Fibroblast of peridontal ligament (primary cell): Measurements from ENCODE around the gene TAS1R2.
A peak's percentile ranks its signal among the peaks of the same experiment; 100 is the strongest.

Experiments used
- DNase-seq: peaks from one replicate; pipeline ENCODE4 v3.0.0-alpha.2; 2010; ENCODE audit errors: extremely low read depth

TAS1R2 gene

DNA sequence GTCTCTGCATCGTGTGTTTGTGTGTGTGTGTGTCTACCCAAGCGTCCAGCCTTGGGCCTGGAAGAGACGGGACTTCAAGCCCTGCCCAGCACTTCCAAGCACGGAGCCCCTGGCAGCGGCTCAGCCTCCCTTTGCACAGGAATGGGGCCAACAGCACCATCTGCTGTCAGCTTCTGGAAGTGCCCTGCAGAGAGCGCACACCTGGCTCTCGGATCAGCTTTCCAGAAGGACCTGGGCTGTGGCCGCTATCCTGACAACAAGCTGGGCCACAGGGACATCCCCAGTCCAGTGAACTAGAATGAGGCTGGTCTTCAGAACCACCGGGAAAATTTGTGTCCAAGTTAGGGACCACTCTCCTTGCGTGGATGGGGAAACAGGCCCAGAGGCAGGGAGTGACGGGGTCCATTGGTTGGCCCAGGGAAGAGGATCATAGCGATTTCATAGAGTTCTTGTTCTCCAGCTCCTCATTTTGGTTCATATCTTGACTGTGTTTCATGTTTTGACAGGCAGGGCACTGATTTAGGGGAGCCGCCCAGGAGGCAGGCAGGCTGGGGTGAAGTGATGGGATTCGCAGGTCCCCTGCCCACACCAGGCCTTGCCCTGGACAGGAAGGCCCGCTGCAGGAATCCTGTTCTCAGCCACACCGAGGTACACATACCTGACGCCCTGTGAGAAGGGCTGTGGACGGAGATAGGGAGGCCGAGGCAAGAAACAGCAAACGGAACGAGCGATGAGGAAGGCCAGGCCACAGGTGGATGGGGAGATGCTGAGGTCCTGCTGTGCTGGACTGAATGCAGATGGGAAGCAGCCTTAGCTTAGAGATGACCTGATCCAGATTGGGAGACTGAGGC, 38.4 kb downstream of the TAS1R2 start:
- DNase-seq: peak; percentile 56

DNA sequence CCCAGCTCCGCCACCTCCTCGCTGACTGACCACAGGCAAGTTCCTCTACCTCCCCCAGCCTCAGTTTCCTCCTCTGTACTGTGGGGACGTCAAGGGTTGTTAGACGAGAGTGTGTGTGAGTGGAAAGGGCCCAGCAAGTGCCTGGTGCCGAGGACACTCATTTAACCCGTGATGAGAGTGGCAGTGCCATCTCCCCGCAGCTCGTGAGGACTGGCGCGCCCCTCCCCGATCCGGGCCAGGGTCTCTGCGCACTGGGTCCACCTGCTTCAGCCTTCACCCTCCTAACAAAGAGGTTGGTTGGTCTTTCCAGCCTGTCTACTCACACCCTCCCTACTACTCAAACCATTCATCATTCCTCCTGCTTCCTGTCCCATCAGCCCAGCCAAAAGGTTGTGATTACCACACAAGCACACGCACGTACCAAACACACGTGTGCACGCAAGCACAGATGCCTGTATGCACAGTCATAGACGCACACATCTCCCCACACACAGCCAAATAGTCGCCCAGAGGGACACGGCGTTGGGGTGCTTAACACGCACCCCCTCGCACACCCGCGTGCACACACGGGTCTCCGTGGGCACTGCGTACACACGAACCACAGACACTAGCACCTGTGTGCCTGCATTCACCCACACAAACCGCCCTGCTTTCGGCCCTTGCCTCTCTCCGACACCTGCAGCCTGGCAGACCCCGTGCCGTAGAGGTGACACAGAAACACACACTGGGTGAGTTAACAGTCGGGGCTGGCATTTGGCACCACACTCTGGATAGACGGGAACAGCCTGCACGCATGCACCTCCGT, 39.3 kb downstream of the TAS1R2 start:
- no peak for DNase-seq

DNA sequence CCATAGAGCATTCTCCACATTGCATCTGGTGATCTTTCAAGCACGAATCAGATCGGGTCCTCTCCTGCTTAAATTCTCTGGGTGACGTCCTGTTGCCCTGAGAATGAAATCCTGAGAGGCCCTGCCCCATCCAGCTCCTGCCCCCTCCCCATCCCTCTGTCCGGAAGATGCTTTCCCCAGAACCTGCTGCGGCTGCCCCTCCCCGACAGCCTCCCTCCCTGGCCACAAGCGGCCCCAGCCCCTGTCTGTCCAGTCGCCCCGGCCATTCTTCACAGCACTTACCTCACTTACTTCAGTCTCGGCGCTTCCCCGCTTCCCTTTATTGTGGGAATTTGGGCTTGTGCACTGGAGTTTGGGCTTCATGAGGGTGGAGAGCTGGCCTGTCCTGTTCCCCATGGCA, 40.3 kb downstream of the TAS1R2 start:
- DNase-seq: no peak

DNA sequence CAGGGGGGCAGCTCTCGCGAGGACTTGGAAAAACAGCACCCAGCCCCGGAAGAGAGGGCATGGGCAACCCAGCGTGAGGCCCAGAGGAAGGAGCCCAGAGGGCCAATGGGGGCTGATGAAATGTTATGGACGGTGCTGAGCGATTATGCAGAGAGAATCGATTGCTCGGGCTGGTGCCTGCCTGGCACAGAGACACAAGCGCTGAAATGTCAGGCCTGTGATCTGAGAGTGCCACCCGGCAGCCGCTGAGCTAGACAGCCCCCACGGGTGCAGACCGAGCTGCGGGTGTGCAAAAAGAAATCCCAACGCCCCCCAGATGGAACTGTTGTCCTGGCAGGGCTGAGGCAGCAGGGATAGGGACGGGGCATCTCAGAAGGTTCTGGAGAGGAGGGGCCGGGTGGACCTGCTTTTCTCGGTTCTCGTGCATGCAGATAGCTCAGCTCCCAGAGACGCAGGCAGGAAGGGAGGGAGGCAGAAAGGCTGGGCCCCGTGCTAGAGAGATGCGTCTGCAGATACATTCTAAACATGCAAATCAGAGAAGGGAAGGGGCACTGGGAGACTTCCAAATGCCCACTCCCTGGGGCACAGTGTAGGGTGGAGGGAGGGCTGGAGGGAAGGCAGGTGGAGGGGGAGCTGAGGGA, 41.5 kb downstream of the TAS1R2 start:
- no peak for DNase-seq

DNA sequence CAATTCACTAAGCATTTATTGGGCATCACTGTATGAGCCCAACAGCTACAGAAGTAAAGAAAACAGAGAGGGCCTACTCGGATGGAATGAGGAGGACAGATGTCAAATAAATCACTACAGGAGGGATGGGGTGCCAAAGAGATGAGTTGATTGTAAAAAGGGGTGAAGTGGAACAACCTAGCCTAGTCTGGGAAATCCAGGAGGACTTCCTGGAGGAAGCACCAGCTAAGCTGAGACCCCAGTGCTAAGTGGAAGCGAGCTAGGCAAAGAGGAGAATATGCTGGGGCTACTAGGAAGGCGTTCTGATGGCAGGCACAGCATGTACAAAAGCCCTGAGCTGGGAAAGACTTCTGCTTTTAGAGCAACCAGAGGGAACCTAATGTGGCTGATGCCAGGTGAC, 42.1 kb downstream of the TAS1R2 start:
- no peak for DNase-seq

DNA sequence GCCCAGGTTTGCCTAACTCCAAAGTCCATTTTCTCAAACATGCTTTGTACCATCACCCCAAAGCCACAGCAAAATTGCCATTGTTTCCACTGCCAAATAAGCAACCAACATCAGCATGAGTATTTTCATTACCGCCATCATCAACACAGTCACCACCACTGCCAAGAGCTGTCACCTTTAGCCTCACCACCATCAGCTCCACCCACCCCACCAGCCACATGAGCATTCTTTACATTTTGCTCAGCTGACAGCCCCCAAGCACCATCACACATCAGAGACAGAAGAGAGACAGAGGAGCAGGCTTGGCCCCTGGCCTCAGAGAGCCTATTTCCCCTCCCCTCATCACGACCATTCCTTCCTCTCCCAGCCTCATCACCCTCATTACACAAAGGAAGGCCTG, 42.7 kb downstream of the TAS1R2 start:
- no peak for DNase-seq

DNA sequence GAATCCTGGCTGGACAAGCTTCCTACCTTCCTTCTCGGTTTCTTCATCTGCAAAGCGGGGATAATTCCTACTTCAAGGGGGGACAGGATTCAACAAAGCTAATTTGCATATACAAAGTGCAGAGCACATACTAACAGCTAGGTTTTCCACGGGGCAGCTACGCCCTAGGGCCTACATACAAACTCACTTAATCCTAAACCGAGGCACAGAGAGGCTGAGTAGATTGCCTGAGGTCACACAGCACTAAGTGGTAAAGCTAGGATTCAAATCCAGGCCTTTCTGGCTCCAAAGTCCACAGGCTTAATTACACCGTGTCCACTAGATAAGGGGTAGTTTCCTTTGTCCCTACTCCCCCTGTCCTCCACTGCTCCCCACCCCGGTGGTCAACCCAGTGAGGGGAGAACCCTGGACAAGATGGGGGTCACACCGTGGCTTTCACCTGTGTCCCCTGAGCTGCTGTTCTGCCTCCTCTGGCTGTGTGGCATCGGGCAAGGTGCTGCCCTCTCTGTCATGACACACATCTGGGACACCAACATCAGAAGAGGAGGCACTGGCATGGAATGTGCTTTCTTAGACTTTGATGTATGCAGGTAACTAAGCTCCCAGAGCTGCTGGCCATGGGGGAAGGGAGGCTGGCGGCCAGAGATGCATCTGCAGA, 44.5 kb downstream of the TAS1R2 start:
- no peak for DNase-seq

DNA sequence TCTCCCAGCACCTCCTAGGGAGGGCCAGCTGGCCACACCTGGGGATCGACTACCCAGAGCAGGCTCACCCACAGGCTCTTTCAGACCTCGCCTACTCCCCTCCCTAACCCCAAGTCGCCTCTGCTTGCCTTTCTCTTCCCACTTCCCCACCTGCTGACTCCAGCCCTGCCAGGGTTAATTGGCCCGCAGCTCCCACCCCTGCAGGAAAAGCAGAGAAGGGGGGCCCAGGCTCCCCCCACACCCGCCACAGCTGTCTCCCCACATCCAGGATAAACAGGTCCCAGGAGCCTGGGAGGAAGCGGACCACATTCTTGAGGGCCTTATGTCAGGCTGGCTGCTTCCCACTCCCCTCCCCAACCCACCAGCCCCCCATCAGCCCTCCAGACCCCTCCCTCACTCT, 45.0 kb downstream of the TAS1R2 start:
- DNase-seq: no peak

DNA sequence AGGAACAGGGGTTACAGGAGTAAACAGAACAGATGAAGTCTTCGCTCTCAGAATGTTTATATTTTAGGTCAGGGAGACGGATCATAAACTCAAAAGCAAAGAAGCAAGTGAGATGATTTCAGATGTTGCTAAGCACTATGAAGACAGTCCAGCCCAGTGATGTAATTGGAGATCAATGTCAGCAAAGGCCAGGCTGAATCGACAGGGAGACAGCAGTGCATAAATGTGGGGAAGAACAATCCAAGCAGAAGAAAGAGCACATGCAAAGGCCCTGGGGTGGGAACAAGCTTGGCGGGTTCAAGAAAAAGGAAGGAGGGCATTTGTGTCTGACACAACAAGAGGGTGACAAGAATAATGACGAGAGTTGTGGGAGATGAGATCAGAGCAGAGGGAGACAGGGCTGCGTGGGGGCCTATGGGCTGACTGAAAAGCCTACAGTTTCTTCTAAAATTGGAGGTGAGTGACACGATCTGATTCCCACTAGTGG, 47.0 kb downstream of the TAS1R2 start:
- DNase-seq: no peak

DNA sequence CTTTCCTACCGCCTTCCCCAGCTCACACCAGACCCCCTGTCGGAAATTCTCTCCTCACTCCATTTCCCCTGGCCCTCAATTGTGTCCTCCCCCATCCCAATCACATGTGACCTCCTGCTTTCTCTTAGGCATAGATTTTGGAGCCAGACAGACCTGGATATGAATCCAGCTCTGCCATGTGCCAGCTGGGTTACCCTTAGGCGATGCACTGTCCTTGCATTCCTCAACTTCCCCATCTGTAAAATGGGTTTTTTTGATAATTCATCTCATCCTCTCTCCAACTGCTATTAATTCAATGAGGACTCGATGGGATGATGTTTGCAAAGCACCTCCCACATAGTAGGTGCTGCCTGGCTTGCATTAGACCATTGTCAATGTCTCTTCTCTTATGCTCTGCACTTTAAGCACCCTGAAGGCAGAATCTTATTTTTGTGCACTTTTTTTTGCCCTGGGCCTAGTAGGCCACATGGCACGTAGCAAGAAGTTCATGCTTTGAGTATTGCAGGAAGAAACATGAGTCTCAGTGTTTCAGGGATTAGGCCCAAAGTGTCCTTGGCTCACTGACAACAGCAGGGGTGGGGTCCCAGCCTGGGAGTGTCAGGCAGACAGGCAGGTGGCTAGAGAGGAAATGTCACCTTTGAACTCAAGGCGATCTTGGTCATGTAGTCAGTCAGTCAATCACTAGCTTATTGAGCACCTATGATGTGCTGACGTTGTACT, 47.6 kb downstream of the TAS1R2 start:
- DNase-seq: no peak

DNA sequence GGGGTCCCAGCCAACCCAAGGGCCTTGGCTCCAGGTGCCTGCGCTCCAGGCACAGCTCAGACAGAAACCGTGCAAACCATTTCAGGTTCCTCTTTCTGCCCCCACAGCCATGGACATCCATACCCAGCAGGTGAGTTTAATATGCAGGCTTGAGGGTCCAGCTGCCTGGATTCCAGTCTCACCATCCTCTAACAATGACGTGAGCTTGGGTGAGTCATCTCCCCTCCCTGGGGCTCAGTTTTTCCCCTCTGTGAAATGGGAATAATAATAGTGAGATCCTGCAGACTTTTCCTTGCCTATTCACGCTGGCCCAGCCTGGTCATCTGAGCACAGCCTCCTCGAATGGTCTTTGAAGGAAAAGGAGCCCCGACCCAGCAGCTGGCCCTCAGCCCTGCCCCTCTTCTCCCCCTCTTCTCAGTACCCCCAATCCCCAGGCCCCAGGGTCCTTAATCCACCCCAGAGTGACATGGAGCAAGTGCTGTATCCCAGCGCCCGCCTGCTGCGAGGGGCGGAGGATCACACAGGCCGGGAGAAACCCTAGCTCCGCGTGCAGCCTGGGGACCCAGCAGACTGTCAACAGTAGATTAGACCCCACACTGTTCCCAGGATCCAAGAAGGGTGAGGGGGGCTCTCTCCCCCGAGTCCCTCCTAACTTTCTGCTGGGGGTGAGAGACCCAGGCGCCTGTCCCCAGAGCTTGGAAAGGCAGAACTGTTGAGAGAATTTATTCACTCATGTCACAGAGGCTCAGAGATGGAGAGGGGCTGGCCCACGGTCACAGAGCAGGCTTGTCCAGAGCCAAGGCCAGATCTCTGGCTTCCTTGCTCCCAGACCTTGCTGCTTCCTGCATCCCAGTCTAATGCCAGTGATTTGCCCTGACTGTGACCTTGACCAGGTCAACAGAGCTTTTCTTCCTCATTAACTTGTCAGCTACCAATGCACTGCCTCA, 49.2 kb downstream of the TAS1R2 start:
- no peak for DNase-seq

DNA sequence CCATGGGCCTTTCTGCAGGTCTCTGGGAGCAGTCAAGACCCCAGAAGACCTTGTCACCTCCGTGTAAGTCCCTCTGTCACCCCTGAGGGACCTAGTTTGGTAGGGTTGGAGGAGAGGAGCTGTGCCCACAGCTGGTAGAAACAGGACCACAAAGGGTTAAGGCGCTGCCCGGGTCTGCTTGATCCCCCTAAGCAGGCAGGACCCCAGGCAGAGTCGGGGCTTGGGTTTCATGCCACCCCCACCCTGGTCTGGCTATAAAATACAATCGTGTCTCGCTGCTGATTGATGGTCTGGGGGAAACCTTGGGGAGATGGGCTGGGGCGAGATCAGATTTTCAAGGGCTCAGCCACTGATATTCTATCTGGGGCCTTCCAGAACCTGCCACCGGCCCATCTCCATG, 50.9 kb downstream of the TAS1R2 start:
- no peak for DNase-seq

DNA sequence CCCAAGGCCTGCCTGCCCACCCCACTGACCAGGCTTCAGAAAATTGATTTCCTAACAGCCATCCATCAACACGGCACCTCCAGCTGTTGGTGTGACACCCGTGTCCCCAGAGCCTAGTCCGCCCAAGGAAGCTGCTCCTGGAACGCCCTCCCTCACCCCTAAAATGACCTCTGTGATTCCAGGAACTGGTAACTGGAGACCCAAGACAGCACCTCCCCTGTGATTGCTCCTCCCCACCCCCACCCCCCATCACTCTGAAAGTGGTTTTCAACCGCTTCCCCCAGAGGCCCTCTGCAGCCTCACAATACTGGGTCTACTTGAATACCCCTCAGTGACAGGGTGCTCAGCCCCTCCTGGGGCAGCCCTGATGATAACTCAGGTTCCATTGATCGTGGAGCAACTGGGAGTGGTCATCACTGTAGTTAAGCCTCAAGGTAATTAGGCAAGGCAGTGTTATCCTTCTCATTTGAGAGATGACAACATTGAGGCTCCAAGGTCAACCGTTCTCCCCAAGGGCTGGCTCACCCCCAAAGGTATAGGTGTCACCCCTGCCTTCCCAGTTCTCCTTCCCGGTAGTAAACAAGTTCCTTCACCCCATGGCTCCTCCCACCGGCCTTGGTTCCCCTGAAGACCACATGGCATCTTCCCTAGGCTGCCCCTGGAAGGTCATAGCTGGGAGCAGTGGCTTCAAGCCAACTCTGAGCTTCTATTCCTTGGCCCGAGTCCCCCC, 52.0 kb downstream of the TAS1R2 start:
- no peak for DNase-seq

DNA sequence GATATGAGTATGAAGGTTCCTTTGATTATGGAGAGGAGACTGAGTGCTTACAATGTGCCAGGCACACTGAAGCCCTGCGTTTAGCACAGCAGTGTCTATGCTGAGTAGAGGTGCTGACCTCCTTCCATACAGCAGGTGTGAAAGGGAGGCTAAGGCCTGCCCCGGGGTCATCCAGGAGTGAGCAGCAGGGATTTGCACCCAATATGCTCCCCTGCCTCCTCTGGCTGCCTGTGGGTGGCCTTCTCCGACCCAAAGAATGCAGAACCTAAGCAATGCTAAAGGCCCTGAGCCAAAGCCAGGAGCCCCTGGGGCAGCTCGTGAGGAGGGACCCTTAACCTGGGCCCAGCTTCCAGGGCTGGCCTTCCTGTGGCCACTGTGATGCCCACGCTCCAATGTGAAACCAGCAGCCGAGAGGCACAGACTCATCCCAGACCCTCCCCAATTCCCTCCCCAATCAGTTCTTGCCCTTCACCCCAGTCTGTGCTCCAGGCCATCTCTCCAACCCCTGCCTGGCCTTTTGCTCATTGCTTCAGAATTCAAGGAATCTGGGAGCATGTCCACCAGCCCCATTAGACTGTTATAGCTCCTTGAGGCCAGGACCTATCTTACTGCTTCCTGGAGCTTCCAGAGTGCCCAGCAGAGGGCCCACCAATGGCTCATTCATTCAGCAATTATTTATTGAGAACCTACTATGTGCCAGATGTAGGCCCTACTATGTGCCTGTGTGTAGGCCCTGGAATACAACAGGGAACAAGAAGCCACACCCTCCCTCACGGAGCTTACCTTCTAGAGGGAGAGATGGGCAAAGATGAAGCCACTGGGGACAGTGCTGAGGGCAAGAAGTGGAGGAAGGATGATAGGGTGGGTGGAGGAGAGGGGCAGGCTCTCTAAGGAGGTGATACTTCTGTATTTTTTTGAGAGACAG, 53.3 kb downstream of the TAS1R2 start:
- peak; percentile 7 for DNase-seq

DNA sequence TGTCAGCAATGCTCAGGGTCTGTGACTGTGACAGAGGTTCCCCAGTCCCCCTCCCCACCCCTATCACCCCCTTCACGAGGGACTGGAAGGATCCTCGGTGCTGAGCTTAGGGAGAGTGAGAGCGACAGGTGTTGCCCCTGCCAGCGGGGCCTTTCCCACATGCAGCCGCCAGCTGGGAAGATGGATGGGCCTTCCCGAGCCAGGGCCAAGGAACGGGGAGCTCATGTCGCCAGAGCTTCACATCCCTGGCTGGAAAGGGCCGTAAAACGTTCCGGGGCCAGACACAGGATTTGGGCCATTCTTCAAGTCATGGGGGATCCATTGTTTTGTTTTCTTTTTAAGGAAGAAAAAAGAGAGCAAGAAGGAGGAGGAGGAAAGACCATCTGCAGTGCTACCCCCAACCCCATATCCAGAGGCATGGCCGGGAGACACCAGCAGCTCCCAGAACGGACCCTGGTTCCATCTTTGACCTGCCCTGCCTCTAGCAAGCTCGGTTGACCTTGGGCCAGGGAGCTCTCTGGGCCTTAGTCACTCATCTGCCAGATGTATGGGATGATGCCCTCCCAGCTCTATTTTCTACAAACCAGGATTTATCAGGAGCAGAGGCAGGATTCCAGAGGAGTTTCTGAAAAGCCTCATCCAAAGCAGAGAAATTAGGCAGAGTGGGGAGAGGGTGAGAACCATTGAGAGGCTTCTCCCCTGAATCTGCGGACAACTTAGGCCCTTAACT, 54.1 kb downstream of the TAS1R2 start:
- no peak for DNase-seq

DNA sequence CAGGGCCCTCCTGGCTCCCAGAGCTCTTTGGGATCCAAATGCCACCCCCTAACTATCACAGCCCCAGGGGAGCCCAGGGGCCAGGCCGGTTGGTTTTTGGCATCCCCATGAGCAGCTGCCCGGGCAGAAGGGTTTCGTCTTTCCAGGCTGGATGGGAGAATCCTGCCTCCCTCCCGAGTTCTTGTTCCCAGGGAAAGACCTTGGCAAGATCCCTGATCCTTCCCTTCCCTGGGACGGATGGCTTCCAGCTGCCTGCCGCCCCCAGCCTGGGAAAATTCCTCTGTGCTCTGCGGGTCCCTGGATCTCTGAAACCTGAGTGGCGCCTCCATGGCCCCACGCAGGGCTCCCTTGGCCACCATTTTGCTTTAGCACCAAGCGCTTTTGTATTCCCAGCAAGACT, 55.6 kb downstream of the TAS1R2 start:
- no peak for DNase-seq

DNA sequence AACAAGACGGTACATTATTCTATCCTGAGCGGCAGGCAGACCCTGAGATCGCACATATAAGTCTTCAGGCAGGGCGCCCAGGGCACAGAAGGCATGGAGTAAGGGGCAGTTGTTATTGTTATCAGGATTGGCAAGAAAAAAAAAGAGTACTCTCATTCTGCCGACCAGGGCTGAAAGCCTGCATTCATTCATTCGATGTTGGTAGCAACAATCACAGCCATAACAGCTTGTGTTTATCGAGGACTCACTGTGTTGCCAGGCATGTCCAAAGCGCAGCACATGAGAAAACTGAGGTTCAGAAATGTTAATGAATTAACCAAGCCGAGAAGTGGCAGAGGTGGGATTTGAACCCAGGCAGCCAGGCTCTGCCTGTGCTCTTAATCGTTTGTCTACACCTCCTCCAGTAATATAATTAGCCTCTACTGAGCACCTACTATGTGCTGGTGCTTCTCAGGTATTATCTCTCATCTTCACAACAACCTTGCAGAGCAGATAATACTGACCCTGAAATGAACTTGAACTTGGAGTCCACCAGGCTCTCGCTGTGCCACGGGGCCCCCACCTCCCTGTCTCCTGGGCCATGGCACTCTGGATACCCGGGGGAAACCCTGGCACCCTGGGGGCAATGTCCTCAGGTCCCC, 56.2 kb downstream of the TAS1R2 start:
- DNase-seq: no peak
